Pericardium fibroblast (primary cell): ENCODE data around the gene TIMP2. TPM values are rescaled to one million over a fixed set of nuclear protein-coding genes. Genes with fewer than 3 reads are reported as not detected.

Experiments
- total RNA-seq: library from RNA; depleted of rRNA; stranded (reverse); fragments of >200 nt; gene quantifications from 2 replicates; pipeline ENCODE4 v1.2.3, GENCODE V29; 2015

TIMP2 gene
- 312 and 323 TPM in 2 replicates for total RNA-seq

GRCh38 chr17:78925234-78925633 lies at the start of gene TIMP2:
TSS of gene TIMP2 (minus strand) at chr17:78925387. CDS start at chr17:78925088, 299 bp downstream.

GRCh38 chr17:78903101-78903779 lies 21.9 kb downstream of the TIMP2 start, which contains the start of gene CEP295NL:
TSS of gene CEP295NL (minus strand) at chr17:78903201. CDS start at chr17:78901828, 1,373 bp downstream.

GRCh38 chr17:78840780-78841611 lies 84.2 kb downstream of the TIMP2 start, which contains the start of gene USP36:
TSS of gene USP36 (minus strand) at chr17:78840814. CDS start at chr17:78836363, 4,451 bp downstream.

Other genes starting within 250 kb of the TIMP2 start
- gene CYTH1, start 143.1 kb downstream of the TIMP2 start, total RNA-seq = 9.6 and 12.9 TPM in 2 replicates
- gene USP36, start 84.6 kb downstream of the TIMP2 start, total RNA-seq = 14.7 and 15.2 TPM in 2 replicates
- 0.09 and 0.23 TPM in 2 replicates for gene CEP295NL, start 22.2 kb downstream of the TIMP2 start, total RNA-seq
- gene LGALS3BP, start 54.5 kb upstream of the TIMP2 start, total RNA-seq = 387 and 461 TPM in 2 replicates
- gene CANT1, start 84.4 kb upstream of the TIMP2 start, total RNA-seq = 35.2 TPM in 2 replicates
- gene C1QTNF1, start 98.8 kb upstream of the TIMP2 start, total RNA-seq = 36.3 and 210 TPM in 2 replicates
- 6.1 and 7.9 TPM in 2 replicates for gene ENGASE, start 149.4 kb upstream of the TIMP2 start, total RNA-seq